ENCODE measurements around the gene OLA1.

Gene OLA1

GRCh38 chr2:174090476-174090875 is 157.9 kb downstream of the OLA1 start:
- Histone ChIP-seq H3K9me3 (ENCODE audit: control insufficient read depth, low read length) (no peaks in the 10 kb centered on the region), H3K9ac (no peak overlapping the region), H3K4me1 (no peaks in the 10 kb centered on the region), H3K79me2 (no peaks in the 10 kb centered on the region), H2AFZ (no peak overlapping the region), H3K4me2 (ENCODE audit: low read length) (no peak overlapping the region), H3K27me3 (ENCODE audit: control insufficient read depth, insufficient read depth, low read length) (no peaks in the 10 kb centered on the region), H3K36me3 (ENCODE audit: control insufficient read depth, insufficient read depth, low read length) (no peaks in the 10 kb centered on the region), H3K27ac (no peak overlapping the region), H3K4me3 (ENCODE audit: low read depth, low read length) (no peak overlapping the region)
- TF ChIP-seq CTCF (IDR thresholded peaks at IDR 0.05): no peak

GRCh38 chr2:174088706-174089460 is 159.4 kb downstream of the OLA1 start:
- Histone ChIP-seq H3K4me3 (ENCODE audit: low read depth, low read length) (no peak overlapping the region), H3K4me2 (ENCODE audit: low read length) (no peak overlapping the region), H3K79me2 (no peaks in the 10 kb centered on the region), H3K27ac (no peak overlapping the region), H2AFZ (no peak overlapping the region), H3K9me3 (ENCODE audit: control insufficient read depth, low read length) (no peaks in the 10 kb centered on the region), H3K9ac (no peak overlapping the region), H3K4me1 (no peaks in the 10 kb centered on the region), H3K27me3 (ENCODE audit: control insufficient read depth, insufficient read depth, low read length) (no peaks in the 10 kb centered on the region), H3K36me3 (ENCODE audit: control insufficient read depth, insufficient read depth, low read length) (no peaks in the 10 kb centered on the region)
- no peak for TF ChIP-seq CTCF (IDR thresholded peaks at IDR 0.05)

- H3K27ac ChIP-seq: no peak overlapping the region
- H3K4me3 ChIP-seq (ENCODE audit: low read depth, low read length): no peak overlapping the region
- no peak for TF ChIP-seq CTCF (IDR thresholded peaks at IDR 0.05)
- no peaks in the 10 kb centered on the region for H3K79me2 ChIP-seq
- no peak overlapping the region for H3K9ac ChIP-seq
- H3K36me3 ChIP-seq (ENCODE audit: control insufficient read depth, insufficient read depth, low read length): no peaks in the 10 kb centered on the region
- H3K9me3 ChIP-seq (ENCODE audit: control insufficient read depth, low read length): no peaks in the 10 kb centered on the region
- H3K4me2 ChIP-seq (ENCODE audit: low read length): no peak overlapping the region
- no peak overlapping the region for H2AFZ ChIP-seq
- no peaks in the 10 kb centered on the region for H3K4me1 ChIP-seq
- H3K27me3 ChIP-seq (ENCODE audit: control insufficient read depth, insufficient read depth, low read length): no peaks in the 10 kb centered on the region
Measured at GRCh38 chr2:174086708-174087107, 161.6 kb downstream of the OLA1 start.

- Histone ChIP-seq H3K9ac (no peak overlapping the region), H3K9me3 (ENCODE audit: control insufficient read depth, low read length) (no peaks in the 10 kb centered on the region), H3K4me1 (no peaks in the 10 kb centered on the region), H3K4me2 (ENCODE audit: low read length) (no peak overlapping the region), H3K79me2 (no peaks in the 10 kb centered on the region), H3K27me3 (ENCODE audit: control insufficient read depth, insufficient read depth, low read length) (no peaks in the 10 kb centered on the region), H3K27ac (no peak overlapping the region), H3K36me3 (ENCODE audit: control insufficient read depth, insufficient read depth, low read length) (no peaks in the 10 kb centered on the region), H3K4me3 (ENCODE audit: low read depth, low read length) (no peak overlapping the region), H2AFZ (no peak overlapping the region)
- no peak for TF ChIP-seq CTCF (IDR thresholded peaks at IDR 0.05)
Measured at GRCh38 chr2:174085781-174086180, 162.6 kb downstream of the OLA1 start.

Data from parathyroid adenoma (tissue), 2 donors.